ENCODE data around the gene KCNH2.

Gene KCNH2

GRCh38 chr7:150974468-150975391, 3.4 kb downstream of the KCNH2 start:
- no peak overlapping the region for H3K27ac ChIP-seq
- no peak for DNase-seq (ENCODE audit: low spot score)
- TF ChIP-seq, protein P1, sequence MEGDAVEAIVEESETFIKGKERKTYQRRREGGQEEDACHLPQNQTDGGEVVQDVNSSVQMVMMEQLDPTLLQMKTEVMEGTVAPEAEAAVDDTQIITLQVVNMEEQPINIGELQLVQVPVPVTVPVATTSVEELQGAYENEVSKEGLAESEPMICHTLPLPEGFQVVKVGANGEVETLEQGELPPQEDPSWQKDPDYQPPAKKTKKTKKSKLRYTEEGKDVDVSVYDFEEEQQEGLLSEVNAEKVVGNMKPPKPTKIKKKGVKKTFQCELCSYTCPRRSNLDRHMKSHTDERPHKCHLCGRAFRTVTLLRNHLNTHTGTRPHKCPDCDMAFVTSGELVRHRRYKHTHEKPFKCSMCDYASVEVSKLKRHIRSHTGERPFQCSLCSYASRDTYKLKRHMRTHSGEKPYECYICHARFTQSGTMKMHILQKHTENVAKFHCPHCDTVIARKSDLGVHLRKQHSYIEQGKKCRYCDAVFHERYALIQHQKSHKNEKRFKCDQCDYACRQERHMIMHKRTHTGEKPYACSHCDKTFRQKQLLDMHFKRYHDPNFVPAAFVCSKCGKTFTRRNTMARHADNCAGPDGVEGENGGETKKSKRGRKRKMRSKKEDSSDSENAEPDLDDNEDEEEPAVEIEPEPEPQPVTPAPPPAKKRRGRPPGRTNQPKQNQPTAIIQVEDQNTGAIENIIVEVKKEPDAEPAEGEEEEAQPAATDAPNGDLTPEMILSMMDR (IDR thresholded peaks at IDR 0.05), result no peak
- H3K4me3 ChIP-seq, result peak overlapping the region; percentile 70

GRCh38 chr7:150973571-150974451, 4.3 kb downstream of the KCNH2 start:
- no peak for DNase-seq (ENCODE audit: low spot score)
- Histone ChIP-seq H3K27ac (no peak overlapping the region), H3K4me3 (no peak overlapping the region)
- TF ChIP-seq, protein P1 (IDR thresholded peaks at IDR 0.05), result no peak

DNA sequence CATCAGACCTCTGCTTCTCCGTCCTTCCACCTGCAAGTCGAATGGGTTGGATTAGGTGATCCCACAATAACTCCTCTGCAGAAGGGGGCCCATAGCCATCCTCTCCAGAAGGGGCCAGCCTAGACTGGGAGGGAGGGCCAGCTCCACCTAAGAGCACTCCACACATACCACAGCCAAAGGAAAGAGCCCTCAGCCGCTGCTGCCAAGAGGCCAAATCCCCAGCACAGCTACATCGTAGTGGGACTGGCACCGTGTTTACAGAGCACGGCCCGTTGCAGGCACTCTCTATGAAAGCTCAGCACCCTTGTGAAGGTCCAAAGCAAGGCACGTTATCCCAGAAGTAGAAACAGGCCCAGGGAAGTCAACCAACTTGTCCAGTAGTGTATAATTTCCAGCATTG, 5.4 kb downstream of the KCNH2 start:
- DNase-seq (ENCODE audit: low spot score), result no peak
- Histone ChIP-seq H3K4me3 (no peak overlapping the region), H3K27ac (no peak overlapping the region)
- TF ChIP-seq, protein P1 (IDR thresholded peaks at IDR 0.05), result no peak

- TF ChIP-seq, protein P1 (IDR thresholded peaks at IDR 0.05), result no peak
- Histone ChIP-seq H3K4me3 (no peak overlapping the region), H3K27ac (no peak overlapping the region)
- DNase-seq (ENCODE audit: low spot score), result no peak
These were observed 6.1 kb downstream of the KCNH2 start for GRCh38 chr7:150972023-150972468.

DNA sequence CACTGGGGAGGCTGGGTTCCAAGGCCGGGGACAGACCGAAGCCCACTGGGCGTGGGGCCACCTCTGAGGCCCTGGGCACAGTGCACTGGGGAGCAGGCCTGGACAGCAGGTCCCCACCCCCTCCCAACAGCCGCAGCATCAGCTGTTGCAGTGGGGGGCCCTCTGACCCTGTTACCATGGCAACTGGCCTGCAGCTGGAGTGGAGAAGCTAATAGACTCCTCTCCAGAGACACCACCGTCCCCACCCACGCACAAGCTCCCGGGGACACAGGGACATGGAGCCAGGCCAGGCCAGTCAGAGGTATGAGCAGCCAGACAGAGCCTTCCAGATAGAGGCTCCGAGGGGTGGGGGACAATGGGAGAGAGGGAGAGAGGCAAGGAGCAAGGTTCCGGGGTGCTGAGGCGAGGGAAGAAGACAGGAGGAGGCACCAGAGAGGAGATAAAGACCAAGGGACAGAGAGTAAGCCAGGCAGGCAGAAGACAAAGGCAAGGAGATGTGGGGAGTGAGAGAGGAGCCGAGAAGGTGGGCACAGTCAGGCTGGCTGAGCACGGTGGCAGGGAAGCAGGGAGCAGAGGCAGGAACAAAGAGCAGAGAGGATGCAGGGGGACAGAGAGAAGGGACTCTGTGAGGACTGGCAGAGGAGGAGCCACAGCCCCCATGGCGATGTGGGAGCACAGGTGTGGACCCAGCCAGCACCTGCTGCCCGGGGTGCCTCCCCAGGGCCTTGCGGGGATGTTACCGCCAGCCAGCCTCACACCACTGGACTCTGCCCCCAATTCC, 6.7 kb downstream of the KCNH2 start:
- no peak for DNase-seq (ENCODE audit: low spot score)
- no peak overlapping the region for H3K4me3 ChIP-seq
- H3K27ac ChIP-seq, result no peak overlapping the region
- TF ChIP-seq, protein P1 (IDR thresholded peaks at IDR 0.05), result no peak

DNA sequence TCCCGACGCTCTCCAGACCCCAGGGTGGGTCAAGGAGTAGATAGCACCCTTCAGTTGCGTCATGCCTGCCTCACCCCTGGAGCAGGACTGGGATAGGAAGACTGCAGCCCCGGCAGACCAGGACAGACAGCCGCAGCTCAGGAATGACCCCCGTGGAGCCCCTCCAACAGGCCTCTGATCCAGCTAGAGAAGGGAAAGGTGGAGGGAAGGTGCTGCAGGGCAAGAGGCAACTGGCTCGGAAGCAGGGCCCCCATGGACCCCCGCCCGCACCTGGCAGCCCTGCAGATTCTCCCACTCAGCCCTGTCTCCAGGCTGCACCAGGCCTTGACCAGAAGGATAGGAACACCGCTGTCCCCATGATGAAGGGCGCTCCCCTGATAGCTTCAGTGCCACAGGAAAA, 7.7 kb downstream of the KCNH2 start:
- Histone ChIP-seq H3K27ac (no peak overlapping the region), H3K4me3 (no peak overlapping the region)
- TF ChIP-seq, protein P1 (IDR thresholded peaks at IDR 0.05), result no peak
- DNase-seq (ENCODE audit: low spot score), result no peak
